ENCODE results near the gene CHST7.
A peak's percentile ranks its signal among the peaks of the same experiment; 100 is the strongest.
"Not testable (repeated sequence)": the region's sequence is repeated elsewhere in the genome, so short reads cannot be mapped to it uniquely, and the experiment has no call there.

Gene CHST7

DNA sequence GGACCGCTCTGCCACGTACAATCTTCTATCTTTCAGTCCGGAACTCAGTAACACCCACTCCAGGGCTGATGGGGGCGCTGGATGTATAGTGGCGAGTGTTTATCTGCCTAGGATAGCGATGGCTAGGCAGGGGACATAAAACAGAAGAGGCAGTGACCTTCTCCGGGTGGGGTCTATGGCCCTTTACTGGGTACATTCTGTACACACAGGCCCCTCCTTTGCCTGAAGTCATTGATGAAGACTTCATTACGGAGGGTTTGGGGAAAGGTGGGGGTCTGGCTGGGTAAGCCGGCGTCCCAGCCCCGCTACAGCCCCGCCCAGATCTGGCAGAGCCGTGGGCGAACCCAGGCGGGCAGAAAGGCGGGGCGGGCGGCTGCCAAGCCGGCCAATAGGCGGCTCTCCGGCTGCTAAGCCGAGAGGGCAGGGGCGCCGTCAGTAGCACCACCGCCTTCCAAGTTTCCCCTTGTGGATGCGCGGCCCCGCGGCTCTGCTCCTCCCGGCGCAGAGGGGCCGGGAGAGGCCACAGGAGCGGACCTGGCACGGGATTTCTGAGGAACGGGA lies at the start of gene CHST7:
TSS of gene CHST7 (plus strand) at position 435 of the 561 bp plus-strand sequence. CDS start 167 bp downstream, outside the sequence.
- peak; percentile 57 to 65 for DNase-seq

DNA sequence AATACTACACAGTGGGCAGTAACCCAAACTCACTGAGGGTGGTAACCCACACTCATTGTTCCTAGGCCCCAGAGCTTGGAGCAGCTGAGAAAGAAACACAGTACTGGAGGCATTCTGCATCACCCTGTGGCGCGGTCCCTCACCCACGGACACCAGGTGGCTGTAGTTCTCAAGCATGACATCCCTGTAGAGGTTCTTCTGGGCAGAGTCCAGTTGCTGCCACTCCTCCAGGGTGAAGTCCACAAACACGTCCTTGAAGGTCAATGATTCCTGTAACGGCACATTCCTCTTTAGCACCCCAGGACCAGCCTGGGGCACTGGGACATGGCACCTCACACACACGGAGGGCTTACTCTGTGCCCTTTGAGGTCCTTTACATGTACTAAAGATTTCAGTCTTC lies 44.9 kb upstream of the CHST7 start:
- DNase-seq: not testable (repeated sequence)

DNA sequence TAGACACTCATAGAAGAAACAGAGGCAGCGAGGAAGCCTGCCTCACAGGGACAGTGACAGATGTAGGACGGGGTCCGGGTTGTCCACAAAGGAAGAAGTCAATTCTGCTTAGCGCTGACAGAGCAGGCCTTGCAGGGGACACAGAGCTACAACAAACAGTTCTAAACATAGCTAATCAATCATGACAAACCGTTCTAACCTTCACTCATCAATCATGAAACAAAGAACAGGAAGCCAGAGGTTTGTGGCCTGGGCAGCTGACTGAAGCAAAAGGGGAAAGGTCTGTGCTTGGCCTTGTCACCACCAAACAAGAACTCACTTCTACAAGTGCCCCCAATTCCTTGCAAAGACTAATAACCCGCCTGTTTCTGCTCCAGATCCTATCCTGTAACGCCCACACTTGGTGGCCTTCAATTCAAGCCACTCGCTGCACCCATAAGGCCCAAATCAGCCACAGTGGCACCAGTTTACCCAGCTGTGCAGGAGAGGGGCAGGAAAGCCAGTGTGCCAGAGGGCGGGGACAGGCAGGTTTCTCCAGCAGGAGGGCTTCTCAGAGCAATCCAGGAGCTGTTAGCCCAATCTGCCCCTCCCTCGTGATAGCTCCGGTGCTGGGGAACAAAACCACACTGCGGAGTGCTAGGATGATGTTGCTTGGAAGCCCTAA lies 43.7 kb upstream of the CHST7 start:
- not testable (repeated sequence) for DNase-seq

- DNase-seq: not testable (repeated sequence)
Observed at GRCh38 chrX:46530404-46530908, 43.1 kb upstream of the CHST7 start.

GRCh38 chrX:46531442-46531841 lies 42.1 kb upstream of the CHST7 start:
- no peak for DNase-seq

DNA sequence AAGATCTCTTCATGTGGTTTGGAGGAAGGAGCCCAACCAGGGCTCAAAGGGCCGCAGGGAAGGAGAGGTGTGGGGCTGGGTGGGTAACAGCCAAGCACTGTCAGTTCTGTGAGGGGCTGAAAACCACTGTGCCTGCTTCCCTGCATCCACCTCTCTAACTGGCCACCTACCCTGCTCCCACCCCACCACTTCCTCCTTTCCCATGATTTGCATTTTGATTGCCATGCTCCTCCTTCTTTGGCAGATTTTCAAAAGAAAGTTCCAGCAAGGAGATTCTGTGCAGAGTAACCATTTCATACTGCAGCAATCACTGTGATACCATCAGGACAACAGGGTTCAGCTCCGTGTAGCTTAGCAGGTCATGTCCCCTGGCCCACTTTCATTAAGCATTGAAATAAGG lies 30.1 kb upstream of the CHST7 start:
- no peak for DNase-seq

DNA sequence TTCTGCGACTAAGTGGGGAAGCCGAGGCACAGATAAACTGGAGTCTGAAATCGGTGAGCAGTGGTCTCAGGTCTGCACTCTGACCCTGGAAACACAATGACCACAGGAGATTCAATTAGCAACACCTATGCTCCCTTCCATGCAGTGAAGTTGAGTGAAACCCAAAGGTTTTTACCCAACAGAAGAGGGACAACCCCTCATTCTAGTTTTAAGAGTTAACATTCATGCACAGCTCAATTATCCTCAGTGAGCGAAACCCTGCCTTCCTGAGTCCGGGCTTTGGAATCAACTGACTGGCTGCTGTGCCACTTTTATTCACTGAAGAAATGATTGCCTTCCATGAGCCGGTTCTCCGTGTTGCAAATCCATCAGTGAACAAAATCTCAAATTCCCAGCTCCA lies 29.0 kb upstream of the CHST7 start:
- DNase-seq: not testable (repeated sequence)

GRCh38 chrX:46545111-46546005 lies 28.2 kb upstream of the CHST7 start, which contains the start of gene ZNF674:
Gene ZNF674 (minus strand): TSS chrX:46545421. CDS start chrX:46542087, 3,334 bp downstream.
- peak; percentile 92 to 94 for DNase-seq

GRCh38 chrX:46547857-46548256 lies 25.7 kb upstream of the CHST7 start:
- DNase-seq: no peak

GRCh38 chrX:46549914-46550313 lies 23.7 kb upstream of the CHST7 start:
- DNase-seq: no peak

GRCh38 chrX:46551494-46552128 lies 22.0 kb upstream of the CHST7 start:
- DNase-seq: no peak

DNA sequence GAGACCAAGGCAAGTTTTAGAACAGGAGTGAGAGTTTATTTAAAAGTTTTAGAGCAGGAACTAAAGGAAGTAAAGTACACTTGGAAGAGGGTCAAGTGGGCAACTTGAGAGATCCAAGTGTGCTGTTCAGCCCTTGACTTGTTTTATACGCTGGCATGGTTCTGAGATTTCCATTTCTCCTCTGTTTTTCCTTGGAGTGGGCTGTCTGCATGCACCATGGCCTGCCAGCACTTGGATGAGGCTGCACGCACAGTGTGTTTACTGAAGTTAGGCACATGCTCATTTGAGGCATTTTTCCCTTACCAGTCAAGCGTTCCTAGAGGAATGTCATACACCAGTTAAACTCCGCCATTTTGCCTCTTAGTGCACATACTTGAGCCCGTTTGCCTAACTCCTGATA lies 19.6 kb upstream of the CHST7 start:
- no peak for DNase-seq

DNA sequence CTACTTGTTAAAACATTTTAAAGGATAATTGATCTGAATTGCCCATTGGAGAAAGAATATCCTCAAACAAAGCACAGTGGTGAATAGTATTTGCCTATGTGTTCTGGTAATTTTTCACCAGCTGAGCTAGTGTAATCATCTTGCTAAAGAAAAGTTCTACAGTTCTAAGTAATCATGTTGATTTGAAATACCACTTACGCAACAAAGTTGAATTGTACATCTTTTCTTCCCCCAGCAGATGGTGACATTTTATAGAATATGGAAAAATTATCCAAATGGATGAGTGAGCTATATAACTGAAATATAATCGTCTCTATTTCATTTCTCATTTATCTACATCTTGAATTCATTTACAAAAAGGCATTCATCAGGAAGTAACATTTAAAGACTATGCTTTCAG lies 18.6 kb upstream of the CHST7 start:
- DNase-seq: no peak

DNA sequence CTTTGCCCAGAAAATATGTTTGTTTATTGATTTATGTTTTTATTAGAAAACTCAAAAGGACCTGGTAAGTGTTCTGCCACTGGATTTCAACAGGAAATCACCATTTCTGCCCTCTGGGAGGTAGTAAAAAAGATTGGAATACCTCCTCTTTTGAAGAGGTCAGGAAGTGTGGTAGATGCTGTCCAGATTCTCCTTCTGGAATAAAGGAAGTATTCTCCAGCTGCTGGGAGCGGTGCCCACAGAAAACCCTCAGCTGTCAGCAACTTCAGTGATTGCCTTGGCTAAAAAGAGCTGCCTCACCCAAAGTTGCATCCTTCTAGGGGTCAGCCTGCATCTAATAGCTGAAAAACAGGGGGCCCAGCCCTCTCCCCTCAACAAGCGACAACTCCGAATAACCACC lies 14.5 kb upstream of the CHST7 start:
- no peak for DNase-seq

GRCh38 chrX:46561824-46562657 lies 11.5 kb upstream of the CHST7 start:
- DNase-seq: no peak

- no peak for DNase-seq
Observed at GRCh38 chrX:46567388-46567787, 6.2 kb upstream of the CHST7 start.

DNA sequence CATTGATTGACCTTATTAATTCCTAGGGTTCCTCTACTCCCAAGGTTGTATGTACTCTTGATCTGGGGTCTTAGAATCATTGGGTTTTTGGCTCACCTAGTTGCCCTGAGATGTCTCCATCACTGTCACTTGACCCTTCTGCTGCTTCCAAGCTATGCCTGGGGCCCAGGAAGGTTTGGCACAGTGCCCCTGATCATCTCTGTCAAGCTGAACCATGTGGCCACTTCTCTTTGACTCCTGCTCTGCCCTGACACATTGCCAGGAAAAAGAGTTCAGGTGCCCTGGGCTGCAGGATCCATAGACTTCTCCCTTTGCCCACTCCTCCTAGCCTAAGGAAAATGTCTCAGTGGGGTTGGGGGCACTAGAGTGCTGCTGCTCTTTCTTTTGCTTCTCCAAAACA lies 3.9 kb upstream of the CHST7 start:
- DNase-seq: no peak

DNA sequence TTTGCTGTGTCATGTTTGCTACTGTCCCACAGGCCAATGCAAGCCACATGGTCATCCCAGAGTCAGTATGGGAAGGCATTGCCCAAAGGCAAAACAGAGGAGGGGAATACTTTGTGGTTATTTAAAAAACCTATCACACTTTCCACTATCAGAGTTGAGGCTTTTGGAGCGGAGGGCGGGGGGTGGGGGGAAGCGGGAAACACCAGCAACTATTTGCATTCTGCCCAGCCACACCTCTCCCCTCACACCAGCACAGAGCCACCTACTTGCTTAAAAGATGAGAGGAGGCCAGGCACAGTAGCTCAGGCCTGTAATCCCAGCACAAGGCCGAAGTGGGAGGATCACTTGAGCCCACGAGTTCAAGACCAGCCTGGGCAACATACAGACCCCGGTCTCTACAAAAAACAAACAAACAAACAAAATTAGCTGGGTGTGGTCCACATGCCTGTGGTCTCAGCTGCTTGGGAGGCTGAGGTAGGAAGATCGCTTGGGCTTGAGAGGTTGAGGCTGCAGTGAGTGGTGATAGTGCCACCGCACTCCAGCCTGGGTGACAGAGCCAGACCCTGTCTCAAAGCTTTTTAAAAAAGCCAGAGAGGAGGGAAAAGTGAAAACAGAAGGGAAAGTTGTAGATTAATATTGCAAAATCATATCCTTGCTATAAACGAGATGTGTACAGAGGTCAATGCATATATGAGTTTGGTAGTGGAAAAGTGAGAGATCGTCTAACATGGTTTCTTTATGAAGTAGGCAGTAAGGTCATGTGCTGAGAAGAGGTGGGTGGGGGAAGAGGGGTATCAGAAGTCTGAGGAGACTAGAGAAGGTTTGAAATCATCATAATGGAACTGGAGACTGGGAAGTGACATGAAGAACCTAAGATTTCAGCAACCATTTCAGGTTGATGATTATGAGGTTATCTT lies 1.9 kb upstream of the CHST7 start:
- peak in 1 of 2 donors; percentile 10 for DNase-seq

GRCh38 chrX:46572340-46572936 lies 1.1 kb upstream of the CHST7 start:
- peak; percentile 36 to 52 for DNase-seq
